A673 (cell line): Measurements from ENCODE around the gene HOOK2.

Experiments
- CTCF ChIP-seq: fragments of 300-800, 200-600 bp; sonication (generic); conservative IDR thresholded peaks from 2 replicates; pipeline ENCODE4 v1.5.1; 2017; ENCODE audit warnings: low read depth, mild to moderate bottlenecking, antibody characterized with exemption, low read length, moderate library complexity, mixed read lengths
- EZH2 ChIP-seq: fragments of 200-600 bp; sonication (generic); IDR thresholded peaks from 2 replicates; pipeline ENCODE4 v1.6.1; 2017; ENCODE audit warnings: borderline replicate concordance, low read depth, mild to moderate bottlenecking, mixed read lengths, antibody characterized with exemption, low read length; ENCODE audit not compliant: poor library complexity, severe bottlenecking

GRCh38 chr19:12769689-12770088, 5.7 kb downstream of the HOOK2 start:
- TF ChIP-seq EZH2: no peak
- TF ChIP-seq CTCF: no peak
